ENCODE data around the gene CPAMD8.
"Not testable (repeated sequence)": the region's sequence is repeated elsewhere in the genome, so short reads cannot be mapped to it uniquely, and the experiment has no call there.

The CPAMD8 gene

GRCh38 chr19:16889883-16890460 lies 136.6 kb downstream of the CPAMD8 start:
- DNase-seq = no peak

- DNase-seq = no peak
These were observed 137.2 kb downstream of the CPAMD8 start for GRCh38 chr19:16889366-16889882.

DNA sequence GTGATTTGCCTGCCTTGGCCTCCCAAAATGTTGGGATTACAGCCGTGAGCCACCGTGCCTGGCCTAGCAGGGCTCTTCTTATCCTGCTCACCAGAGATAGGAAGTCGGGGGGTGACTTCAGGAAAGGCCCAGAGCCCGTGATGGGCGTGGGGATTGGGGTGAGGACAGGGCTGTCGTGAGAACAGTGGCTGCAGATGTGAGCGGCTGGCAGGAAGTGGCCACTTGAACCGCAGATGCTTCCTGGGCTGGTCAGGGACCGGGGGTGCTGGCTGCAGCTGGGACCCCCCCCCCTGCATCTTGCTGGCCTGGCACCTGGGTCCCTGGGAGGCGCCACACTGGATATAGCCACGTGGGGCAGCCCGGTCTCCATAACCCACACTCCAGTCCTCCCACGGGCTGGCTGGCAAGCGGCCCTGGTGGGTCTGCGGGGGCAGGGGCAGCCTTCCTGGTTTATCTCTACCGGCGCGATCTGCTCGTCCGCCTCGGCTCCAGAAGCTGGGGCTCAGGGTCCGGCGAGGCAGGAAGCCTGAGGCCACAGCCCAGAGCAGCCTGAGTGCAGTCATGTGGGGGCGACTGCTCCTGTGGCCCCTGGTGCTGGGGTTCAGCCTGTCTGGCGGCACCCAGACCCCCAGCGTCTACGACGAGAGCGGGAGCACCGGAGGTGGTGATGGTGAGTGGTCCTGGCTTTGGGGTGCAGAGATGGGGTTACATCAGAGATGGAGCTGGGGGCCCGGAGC lies 137.8 kb downstream of the CPAMD8 start, which contains the start of gene F2RL3:
Gene F2RL3 (plus strand): TSS at position 371 of the 737 bp plus-strand sequence. CDS start 191 bp downstream, at position 562.
- no peak for DNase-seq

DNA sequence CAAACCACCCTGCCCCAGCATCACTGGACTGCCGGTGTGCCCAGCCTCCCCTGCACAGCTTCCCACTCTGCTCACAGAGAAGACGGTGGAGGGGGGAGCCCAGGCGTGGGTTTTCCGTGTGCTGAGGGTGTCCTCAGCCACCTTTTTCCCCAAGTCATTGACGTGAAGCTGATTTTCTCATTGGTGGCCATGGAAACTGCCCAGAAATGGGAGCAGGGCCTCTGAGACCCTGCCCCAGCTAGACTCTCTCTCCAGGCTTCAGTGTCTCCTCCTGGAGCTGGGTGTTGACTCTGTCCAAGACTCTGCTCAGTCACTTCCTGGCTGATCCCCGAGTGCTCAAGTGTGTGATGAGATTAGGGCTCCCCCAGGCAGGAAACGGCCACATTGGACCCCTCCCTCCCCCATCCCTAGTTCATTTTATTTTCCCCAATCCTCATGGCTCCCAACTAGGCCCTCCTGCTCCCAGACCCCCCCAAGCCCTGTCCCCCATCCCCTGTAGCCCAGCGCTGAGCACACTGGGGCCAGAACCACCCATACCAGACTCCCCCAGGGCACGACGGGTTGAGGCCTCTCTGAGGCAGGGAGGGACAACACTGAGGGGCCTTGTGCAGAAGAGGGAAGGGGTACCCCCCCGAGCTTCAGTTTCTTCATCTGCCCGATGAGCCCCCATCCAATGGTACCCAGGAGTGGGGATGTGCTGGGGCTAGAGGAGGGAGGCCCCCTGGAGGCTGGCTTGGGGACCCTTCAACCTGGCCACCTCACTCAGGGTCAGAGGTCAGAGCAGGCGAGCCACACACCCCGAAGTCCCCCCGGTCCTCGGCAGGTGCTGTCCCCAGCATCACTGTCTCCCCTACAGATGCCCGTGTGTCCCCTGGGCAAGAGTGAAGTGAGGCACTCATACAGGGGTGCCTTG lies 139.0 kb downstream of the CPAMD8 start:
- no peak for DNase-seq

DNA sequence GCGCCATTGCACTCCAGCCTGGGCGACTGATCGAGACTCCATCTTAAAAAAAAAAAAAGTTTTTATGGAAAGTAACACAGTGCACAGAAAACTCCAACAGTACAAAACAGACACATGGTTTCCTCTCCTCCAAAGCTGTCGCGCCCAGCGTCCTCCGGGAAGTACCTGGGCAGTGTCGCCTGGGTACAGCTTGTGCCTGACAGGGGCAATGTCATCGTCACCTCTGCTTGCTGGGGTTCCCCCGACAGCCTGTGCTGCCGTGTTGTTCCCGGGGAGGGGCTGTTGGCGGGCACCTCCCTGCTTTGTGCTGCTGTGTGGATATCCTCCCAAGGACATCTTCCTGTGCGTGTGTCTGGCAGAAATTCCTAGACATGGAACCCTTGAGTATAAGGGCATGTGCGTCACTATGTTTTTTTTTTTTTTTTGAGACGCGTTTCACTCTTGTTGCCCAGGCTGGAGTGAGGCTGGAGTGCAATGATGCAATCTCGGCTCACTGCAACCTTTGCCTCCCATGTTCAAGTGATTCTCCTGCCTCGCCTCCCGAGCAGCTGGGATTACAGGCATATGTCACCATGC lies 140.2 kb downstream of the CPAMD8 start:
- no peak for DNase-seq

- no peak for DNase-seq
These were observed 141.4 kb downstream of the CPAMD8 start for GRCh38 chr19:16885166-16885565.

DNA sequence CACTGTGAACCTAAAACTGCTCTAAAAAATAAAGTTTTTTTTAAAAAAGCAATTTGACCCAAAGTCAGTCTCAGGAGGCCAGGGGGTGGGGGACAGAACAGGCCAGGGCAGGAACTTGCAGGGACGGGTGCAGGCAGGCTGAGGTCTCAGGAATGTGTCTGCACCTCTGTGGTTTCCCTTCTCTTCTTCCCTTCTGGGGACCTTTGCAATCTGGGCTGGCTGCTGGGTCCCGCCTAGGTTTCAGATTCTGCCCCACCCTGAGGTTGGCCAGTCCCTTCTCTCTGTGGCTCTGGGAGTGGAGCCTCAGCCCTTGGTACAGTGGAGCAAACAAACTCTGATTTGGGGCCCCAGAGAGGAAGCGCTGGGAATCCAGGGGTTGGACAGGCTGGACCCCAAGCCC lies 143.1 kb downstream of the CPAMD8 start:
- no peak for DNase-seq

DNA sequence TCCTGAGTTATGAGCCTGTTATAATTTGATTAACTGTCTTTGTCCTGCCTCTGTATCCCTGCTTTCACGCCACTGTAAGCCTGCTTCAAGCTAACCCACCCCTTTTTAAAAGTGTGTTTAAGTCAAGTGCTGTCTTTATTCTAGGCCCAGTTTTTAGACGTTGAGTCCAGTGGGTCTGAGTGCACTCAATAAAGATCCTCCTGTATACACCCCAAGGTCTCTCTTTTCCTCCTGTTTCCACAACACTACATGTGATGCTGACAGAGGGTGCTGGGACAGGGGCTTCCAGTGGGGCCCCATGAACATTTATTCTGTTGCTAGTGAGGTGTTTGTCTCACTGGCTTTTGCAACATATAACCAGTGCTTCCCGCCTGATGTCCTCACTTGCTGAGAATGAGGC lies 144.5 kb downstream of the CPAMD8 start:
- DNase-seq = no peak

GRCh38 chr19:16880884-16881554 lies 145.6 kb downstream of the CPAMD8 start:
- DNase-seq = no peak

- no peak for DNase-seq
These were observed 148.2 kb downstream of the CPAMD8 start for GRCh38 chr19:16878181-16878965.

GRCh38 chr19:16877581-16877980 lies 149.0 kb downstream of the CPAMD8 start:
- DNase-seq = no peak

DNA sequence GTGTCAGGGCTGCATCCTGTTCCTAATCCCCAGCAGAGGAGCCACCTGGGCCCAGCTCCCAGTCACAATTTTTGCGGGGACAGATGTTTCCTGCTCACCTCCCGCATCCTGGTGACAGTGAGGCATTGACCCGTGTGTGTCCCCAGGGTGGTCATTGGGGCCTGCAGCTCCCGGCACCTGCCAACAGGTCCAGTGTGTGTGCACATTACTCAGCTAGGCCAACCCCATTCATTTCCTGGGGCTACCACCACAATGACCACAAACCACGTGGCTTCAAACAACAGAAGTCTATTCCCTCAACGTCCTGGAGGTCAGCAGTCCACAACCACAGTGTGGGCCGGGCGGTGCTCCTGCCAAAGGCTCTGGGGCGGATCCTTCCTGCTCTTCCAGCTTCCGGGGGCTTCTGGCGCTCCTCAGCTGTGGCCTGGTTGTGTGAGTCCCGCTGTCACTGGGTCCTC lies 149.7 kb downstream of the CPAMD8 start:
- DNase-seq = no peak

DNA sequence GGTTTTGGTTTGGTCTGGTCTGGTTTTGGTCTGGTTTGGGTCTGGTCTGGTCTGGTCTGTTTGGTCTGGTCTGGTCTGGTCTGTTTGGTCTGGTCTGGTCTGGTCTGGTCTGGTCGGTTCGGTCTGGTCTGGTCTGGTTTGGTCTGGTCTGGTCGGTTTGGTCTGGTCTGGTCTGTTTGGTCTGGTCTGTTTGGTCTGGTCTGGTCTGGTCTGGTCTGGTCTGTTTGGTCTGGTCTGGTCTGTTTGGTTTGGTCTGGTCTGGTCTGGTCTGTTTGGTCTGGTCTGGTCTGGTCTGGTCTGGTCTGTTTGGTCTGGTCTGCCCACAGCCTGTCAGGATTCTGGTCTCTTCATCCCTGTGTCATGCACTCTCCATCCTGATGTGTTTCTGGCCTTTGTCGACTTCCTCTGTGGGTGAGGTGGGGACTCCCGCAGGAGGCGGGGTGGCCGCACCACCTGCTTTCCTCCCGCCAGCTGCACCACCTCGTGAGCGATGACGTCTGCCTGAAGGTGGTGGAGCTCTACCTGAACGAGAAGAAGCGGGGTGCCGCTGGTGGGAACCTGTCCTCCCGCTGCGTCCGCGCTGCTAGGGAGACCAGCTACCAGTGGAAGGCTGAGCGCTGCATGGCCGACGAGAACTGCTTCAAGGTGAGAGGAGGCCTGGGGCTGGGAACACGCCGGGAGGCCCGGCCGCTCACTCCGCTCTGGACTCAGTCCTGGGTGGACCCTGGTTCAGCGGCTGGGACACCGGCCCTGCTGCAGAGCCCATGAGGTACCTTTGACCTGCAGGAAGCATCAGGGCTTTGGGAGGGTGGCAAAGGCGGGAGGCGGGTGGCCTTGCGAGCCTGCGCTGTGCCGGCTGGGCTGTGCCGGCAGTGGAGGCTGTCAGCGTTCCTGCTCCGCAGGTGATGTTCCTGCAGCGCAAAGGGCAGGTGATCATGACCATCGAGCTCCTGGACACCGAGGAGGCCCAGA lies 150.7 kb downstream of the CPAMD8 start:
- no peak for DNase-seq

DNA sequence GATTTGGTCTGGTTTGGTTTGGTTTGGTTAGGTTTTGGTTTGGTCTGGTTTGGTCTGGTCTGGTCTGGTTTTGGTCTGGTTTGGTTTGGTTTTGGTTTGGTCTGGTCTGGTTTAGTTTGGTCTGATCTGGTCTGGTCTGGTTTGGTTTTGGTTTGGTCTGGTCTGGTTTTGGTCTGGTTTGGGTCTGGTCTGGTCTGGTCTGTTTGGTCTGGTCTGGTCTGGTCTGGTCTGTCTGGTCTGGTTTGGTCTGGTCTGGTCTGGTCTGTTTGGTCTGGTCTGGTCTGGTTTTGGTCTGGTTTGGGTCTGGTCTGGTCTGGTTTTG lies 151.7 kb downstream of the CPAMD8 start:
- DNase-seq = not testable (repeated sequence)

DNA sequence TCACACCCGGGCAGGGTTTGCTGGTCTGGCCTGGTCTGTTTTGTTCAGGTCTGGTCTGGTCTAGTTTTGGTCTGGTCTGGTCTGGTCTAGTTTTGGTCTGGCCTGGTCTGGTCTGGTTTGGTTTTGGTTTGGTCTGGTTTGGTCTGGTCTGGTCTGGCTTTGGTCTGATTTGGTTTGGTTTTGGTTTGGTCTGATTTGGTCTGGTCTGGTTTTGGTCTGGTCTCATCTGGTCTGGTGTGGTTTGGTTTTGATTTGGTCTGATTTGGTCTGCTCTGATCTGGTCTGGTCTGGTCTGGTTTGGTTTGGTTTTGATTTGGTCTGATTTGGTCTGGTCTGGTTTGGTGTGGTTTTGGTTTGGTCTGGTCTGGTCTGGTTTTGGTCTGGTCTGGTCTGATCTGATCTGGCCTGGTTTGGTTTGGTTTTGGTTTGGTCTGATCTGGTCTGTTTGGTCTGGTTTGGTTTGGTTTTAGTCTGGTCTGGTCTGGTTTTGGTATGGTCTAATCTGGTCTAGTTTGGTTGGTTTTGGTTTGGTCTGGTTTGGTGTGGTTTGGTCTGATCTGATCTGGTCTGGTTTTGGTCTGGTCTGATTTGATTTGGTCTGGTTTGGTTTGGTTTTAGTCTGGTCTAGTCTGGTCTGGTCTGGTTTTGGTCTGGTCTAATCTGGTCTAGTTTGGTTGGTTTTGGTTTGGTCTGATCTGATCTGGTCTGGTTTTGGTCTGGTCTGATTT lies 152.2 kb downstream of the CPAMD8 start:
- DNase-seq = no peak

- DNase-seq = no peak
These were observed 153.0 kb downstream of the CPAMD8 start for GRCh38 chr19:16873594-16873993.

DNA sequence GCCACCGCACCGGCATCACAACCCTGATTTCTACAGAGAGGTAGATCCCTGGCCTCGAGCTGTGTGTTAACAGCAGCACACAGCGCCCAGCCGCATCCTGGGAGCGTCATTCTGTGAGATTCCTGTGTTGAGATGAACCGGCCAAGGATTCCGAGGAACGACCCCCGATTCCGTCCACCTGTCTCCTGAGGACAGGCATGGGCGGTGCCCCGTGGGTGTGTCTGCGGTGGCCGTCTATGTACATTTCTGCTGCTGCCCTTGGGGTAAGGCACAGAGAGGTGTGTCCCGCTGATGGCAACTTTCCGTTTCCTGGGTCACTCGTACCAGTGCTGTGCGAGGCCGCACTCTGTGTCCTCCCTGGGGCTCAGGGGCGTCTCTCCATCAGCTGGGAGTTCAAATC lies 153.9 kb downstream of the CPAMD8 start:
- no peak for DNase-seq

DNA sequence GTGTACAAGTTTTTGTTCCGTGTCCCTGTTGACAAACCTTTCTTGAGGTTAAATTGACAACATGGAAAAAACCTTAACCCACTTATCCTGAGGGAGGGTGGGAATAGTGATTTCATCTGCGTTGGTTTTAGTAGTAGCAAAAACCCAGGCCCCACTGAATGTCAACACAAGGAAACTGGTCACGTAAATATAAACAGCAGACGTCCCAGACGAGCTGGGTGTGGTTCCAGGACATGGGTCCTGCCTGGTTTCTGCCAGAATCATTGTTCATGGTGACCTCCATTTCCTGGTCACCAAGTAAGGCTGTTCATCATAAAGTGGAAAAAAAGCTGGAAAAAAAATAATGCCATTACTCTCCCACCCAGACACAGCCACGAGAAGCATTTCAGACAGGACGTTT lies 154.7 kb downstream of the CPAMD8 start:
- no peak for DNase-seq

DNA sequence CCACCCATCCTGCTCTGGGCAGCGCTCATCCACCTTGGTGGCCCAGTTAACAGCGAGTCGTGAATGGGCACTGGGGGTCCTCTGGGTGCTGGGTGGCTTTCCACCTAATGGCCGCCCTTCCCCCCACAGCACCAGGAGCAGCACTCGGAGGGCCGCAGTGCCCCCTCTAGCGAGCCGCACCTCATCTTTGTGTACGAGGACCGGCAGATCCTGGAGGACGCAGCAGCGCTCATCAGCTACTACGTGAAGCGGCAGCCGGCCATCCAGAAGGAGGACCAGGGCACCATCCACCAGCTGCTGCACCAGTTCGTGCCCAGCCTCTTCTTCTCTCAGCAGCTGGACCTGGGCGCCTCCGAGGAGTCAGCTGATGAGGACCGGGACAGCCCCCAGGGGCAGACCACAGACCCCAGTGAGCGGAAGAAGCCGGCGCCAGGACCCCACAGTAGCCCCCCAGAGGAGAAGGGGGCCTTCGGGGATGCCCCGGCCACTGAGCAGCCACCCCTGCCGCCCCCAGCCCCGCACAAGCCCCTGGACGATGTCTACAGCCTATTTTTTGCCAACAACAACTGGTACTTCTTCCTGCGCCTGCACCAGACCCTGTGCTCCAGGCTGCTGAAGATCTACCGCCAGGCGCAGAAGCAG lies 157.2 kb downstream of the CPAMD8 start:
- DNase-seq = no peak

Data from NCI-H2029 treated with DMSO at 0.1 percent for 48 hours (cell line).